H1 (cell line): ENCODE results near the gene TMEM132A. TPM values are rescaled to one million over a fixed set of nuclear protein-coding genes. Genes with fewer than 3 reads are reported as not detected.

Experiments
- ATF3 ChIP-seq: IDR thresholded peaks from 2 replicates; pipeline ENCODE4 v1.6.1; 2011; ENCODE audit warnings: low read depth, mild to moderate bottlenecking, low read length; ENCODE audit not compliant: insufficient read depth
- CBX5 ChIP-seq: fragments of 300-800, 300-1000 bp; sonication (generic); IDR thresholded peaks from 2 replicates; pipeline ENCODE4 v1.7.1; 2016; ENCODE audit warnings: antibody characterized with exemption, low read length, low read depth
- CTCF ChIP-seq, 3 experiments: IDR thresholded peaks; 1 replicate in 2 of 3; 2 replicates in 1 of 3; pipeline versions ENCODE4 v1.5.1 to v1.6.1; 2011; ENCODE audit warnings: low read length in 3 of 3, mild to moderate bottlenecking in 3 of 3, inconsistent platforms in 2 of 3, low read depth in 1 of 3, moderate library complexity in 1 of 3; ENCODE audit not compliant: insufficient read depth in 1 of 3; ENCODE audit errors: control extremely low read depth in 1 of 3
- EGR1 ChIP-seq: IDR thresholded peaks from 2 replicates; pipeline ENCODE4 v1.6.1; 2011; ENCODE audit warnings: low read depth, low read length, borderline replicate concordance
- JUND ChIP-seq: IDR thresholded peaks from 2 replicates; pipeline ENCODE4 v1.6.1; 2011; ENCODE audit warnings: mild to moderate bottlenecking, improper control_type of control experiment, low read length
- POLR2A ChIP-seq, 2 experiments: IDR thresholded peaks; 1 replicate in 1 of 2; 2 replicates in 1 of 2; pipeline ENCODE4 v1.6.1; 2011; ENCODE audit warnings: low read depth in 2 of 2, low read length in 2 of 2, mild to moderate bottlenecking in 2 of 2; ENCODE audit errors: control extremely low read depth in 1 of 2
- RAD21 ChIP-seq, 2 experiments: IDR thresholded peaks in 1 of 2; conservative IDR thresholded peaks in 1 of 2; 2 replicates each; pipeline ENCODE4 v1.6.1; 2011; ENCODE audit warnings: low read depth in 2 of 2, low read length in 2 of 2, improper control_type of control experiment in 1 of 2, inconsistent platforms in 1 of 2, mild to moderate bottlenecking in 1 of 2, moderate library complexity in 1 of 2
- SUZ12 ChIP-seq: fragments of 200-600 bp; sonication (generic); IDR thresholded peaks from 2 replicates; pipeline ENCODE4 v1.6.1; 2012; ENCODE audit warnings: mild to moderate bottlenecking, inconsistent platforms, low read length, moderate library complexity, mixed read lengths
- TAF1 ChIP-seq: IDR thresholded peaks from 2 replicates; pipeline ENCODE4 v1.6.1; 2011; ENCODE audit warnings: mild to moderate bottlenecking, low read depth, low read length
- polyA plus RNA-seq, 7 experiments: library from polyadenylated mRNA; depleted of rRNA in 3 of 7; stranded (reverse) in 5 of 7; unstranded in 2 of 7; fragments of >200 nt in 5 of 7; fragments of 200-250 nt in 2 of 7; gene quantifications; 1 replicate in 5 of 7; 2 replicates in 1 of 7; 4 replicates in 1 of 7; pipeline versions ENCODE4 v1.2.1 to v1.2.3, GENCODE V29; 2011 to 2013; ENCODE audit warnings: missing spikeins in 2 of 7, mixed read lengths in 2 of 7
- total RNA-seq: library from RNA; stranded (reverse); fragmentation: NEBNext Ultra II Directional; extraction: Animal tissue kit (Norgen Biotek cat#: 25700); gene quantifications from 2 replicates; pipeline ENCODE4 v1.2.1, GENCODE V29; 2021

TMEM132A gene
- total and polyA plus RNA-seq, 2 of the 8 experiments (the other 6 are each of a cell fraction or from before 2014, with no cell fraction given) = 46.6 to 97.9 TPM

- peak; percentile 23; the same call in 1 of the 2 replicates for TF ChIP-seq TAF1
- TF ChIP-seq RAD21 (IDR thresholded peaks at IDR 0.05 in 1 of 2, conservative IDR thresholded peaks at IDR 0.05 in 1 of 2; ENCODE audit: low read depth in 2 of 2, low read length in 2 of 2) = no peak
- TF ChIP-seq SUZ12 = peak; percentile 35; the same call in 1 of the 2 replicates
- TF ChIP-seq JUND = no peak
- TF ChIP-seq CBX5 = no peak
- no peak for TF ChIP-seq ATF3
- no peak for TF ChIP-seq CTCF (IDR thresholded peaks at IDR 0.05; ENCODE audit: control extremely low read depth in 1 of 3, insufficient read depth in 1 of 3, low read depth in 1 of 3, low read length in 3 of 3)
- no peak for TF ChIP-seq POLR2A (IDR thresholded peaks at IDR 0.05; ENCODE audit: control extremely low read depth in 1 of 2, low read depth in 2 of 2, low read length in 2 of 2)
- TF ChIP-seq EGR1 = peak; percentile 35; the same call in 1 of the 2 replicates
- TF ChIP-seq, all 59 proteins: peak for 5
Observed at GRCh38 chr11:60951606-60951903, 27.3 kb downstream of the TMEM132A start (continued).
